Stromal cell of bone marrow (primary cell): ENCODE data around the gene NRIP2.

Source experiments
- DNase-seq: peaks from one replicate; pipeline ENCODE4 v3.0.0-alpha.2; 2012; ENCODE audit warnings: low read depth

The NRIP2 gene

DNA sequence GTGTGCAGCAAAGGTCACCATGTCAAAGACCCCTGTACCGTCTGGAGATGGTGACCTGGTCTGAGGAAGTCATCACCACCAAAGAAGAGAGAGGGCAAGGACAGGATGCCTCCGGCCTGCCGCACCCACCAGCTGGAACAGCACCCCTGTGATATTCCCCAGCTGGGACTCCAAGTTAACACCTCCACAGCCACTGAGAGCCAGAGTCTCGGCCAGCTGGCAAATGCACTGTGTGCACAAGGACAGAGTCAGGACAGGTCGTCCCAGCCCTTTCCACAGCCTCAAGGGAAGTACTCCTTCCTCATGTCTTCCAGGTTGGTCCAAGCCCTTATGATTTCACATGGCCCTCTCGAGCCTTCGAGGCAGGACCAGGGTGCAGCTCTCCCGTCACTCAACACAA, 59.4 kb downstream of the NRIP2 start:
- DNase-seq: no peak
